ENCODE results near the gene GPR176. TPM values are rescaled to one million over a fixed set of nuclear protein-coding genes. Genes with fewer than 3 reads are reported as not detected.
A peak's percentile ranks its signal among the peaks of the same experiment; 100 is the strongest.

Gene GPR176
- polyA plus RNA-seq, 3 donors from 2014 or later, result 0.07 TPM; not detected in 2

- Mint-ChIP-seq H3K4me3 (peak overlapping the region in 3 of 5 donors; percentile 13 to 49 (median 39)), H3K36me3 (no peaks in the 10 kb centered on the region), H3K4me1 (peaks cover 48 to 62% of the 10 kb centered on the region in 2 donors), H3K9me3 (no peaks in the 10 kb centered on the region), H3K27me3 (ENCODE audit: low read depth in 3 of 3) (peaks cover 5 to 11% (median 9%) of the 10 kb centered on the region in 3 donors), H3K27ac (peak overlapping the region in 2 of 6 donors; percentile 17 to 59)
- no peak for DNase-seq
These were observed 134.9 kb downstream of the GPR176 start for GRCh38 chr15:39785139-39785538.

GRCh38 chr15:39784638-39785037 is 135.4 kb downstream of the GPR176 start:
- peak overlapping the region in 3 of 6 donors; percentile 17 to 59 (median 18) for H3K27ac Mint-ChIP-seq
- no peak for DNase-seq
- H3K27me3 Mint-ChIP-seq (ENCODE audit: low read depth in 3 of 3), result peaks cover 5 to 11% (median 9%) of the 10 kb centered on the region in 3 donors
- H3K4me1 Mint-ChIP-seq, result peaks cover 48 to 62% of the 10 kb centered on the region in 2 donors
- H3K9me3 Mint-ChIP-seq, result no peaks in the 10 kb centered on the region
- peak overlapping the region; percentile 13 to 96 (median 42) for H3K4me3 Mint-ChIP-seq
- H3K36me3 Mint-ChIP-seq, result no peaks in the 10 kb centered on the region

GRCh38 chr15:39784125-39784524 is 135.9 kb downstream of the GPR176 start:
- peak overlapping the region; percentile 75 to 96 (median 90) for H3K27ac Mint-ChIP-seq
- DNase-seq, result no peak
- peaks cover 5 to 11% (median 9%) of the 10 kb centered on the region in 3 donors for H3K27me3 Mint-ChIP-seq (ENCODE audit: low read depth in 3 of 3)
- H3K4me1 Mint-ChIP-seq, result peaks cover 48 to 62% of the 10 kb centered on the region in 2 donors
- H3K36me3 Mint-ChIP-seq, result no peaks in the 10 kb centered on the region
- H3K9me3 Mint-ChIP-seq, result no peaks in the 10 kb centered on the region
- H3K4me3 Mint-ChIP-seq, result peak overlapping the region; percentile 82 to 98 (median 96)

- Mint-ChIP-seq H3K4me1 (peaks cover 47 to 62% of the 10 kb centered on the region in 2 donors), H3K27me3 (ENCODE audit: low read depth in 3 of 3) (peaks cover 5 to 13% (median 9%) of the 10 kb centered on the region in 3 donors), H3K36me3 (no peaks in the 10 kb centered on the region), H3K9me3 (no peaks in the 10 kb centered on the region), H3K27ac (peak overlapping the region; percentile 75 to 96 (median 90)), H3K4me3 (peak overlapping the region; percentile 82 to 98 (median 96))
- no peak for DNase-seq
These were observed 136.7 kb downstream of the GPR176 start for GRCh38 chr15:39783244-39783820.

- no peaks in the 10 kb centered on the region for H3K9me3 Mint-ChIP-seq
- H3K4me3 Mint-ChIP-seq, result peak within 1 kb of the TSS; percentile 82 to 98 (median 96)
- H3K4me1 Mint-ChIP-seq, result peaks cover 47 to 62% of the 10 kb centered on the region in 2 donors
- no peaks in the 10 kb centered on the region for H3K36me3 Mint-ChIP-seq
- H3K27ac Mint-ChIP-seq, result peak within 1 kb of the TSS; percentile 75 to 96 (median 90)
- DNase-seq, result peak; percentile 98 to 99 (median 98)
- H3K27me3 Mint-ChIP-seq (ENCODE audit: low read depth in 3 of 3), result peaks cover 6 to 14% (median 9%) of the 10 kb centered on the region in 3 donors
These were observed 137.5 kb downstream of the GPR176 start, which contains the start of gene FSIP1 for GRCh38 chr15:39782441-39783138. FSIP1 (minus strand) TSS chr15:39782841; CDS start chr15:39776524, 6,317 bp downstream.

- Mint-ChIP-seq H3K27me3 (ENCODE audit: low read depth in 3 of 3) (peaks cover 7 to 19% (median 11%) of the 10 kb centered on the region in 3 donors), H3K4me3 (peak overlapping the region; percentile 82 to 98 (median 96)), H3K4me1 (peaks cover 47 to 62% of the 10 kb centered on the region in 2 donors), H3K9me3 (no peaks in the 10 kb centered on the region), H3K36me3 (no peaks in the 10 kb centered on the region), H3K27ac (peak overlapping the region; percentile 75 to 96 (median 90))
- no peak for DNase-seq
These were observed 138.1 kb downstream of the GPR176 start for GRCh38 chr15:39781967-39782302.

GRCh38 chr15:39781147-39781966 is 138.7 kb downstream of the GPR176 start:
- peak overlapping the region; percentile 75 to 96 (median 90) for H3K27ac Mint-ChIP-seq
- peak overlapping the region; percentile 33 to 98 (median 96) for H3K4me3 Mint-ChIP-seq
- peaks cover 44 to 56% of the 10 kb centered on the region in 2 donors for H3K4me1 Mint-ChIP-seq
- peaks cover 7 to 19% (median 11%) of the 10 kb centered on the region in 3 donors for H3K27me3 Mint-ChIP-seq (ENCODE audit: low read depth in 3 of 3)
- no peak for DNase-seq
- no peaks in the 10 kb centered on the region for H3K36me3 Mint-ChIP-seq
- H3K9me3 Mint-ChIP-seq, result no peaks in the 10 kb centered on the region

GRCh38 chr15:39778021-39778420 is 142.0 kb downstream of the GPR176 start:
- no peak overlapping the region for H3K27ac Mint-ChIP-seq
- no peaks in the 10 kb centered on the region for H3K36me3 Mint-ChIP-seq
- peaks cover 6 to 15% (median 10%) of the 10 kb centered on the region in 3 donors for H3K27me3 Mint-ChIP-seq (ENCODE audit: low read depth in 3 of 3)
- no peak for DNase-seq
- H3K9me3 Mint-ChIP-seq, result no peaks in the 10 kb centered on the region
- no peak overlapping the region for H3K4me3 Mint-ChIP-seq
- peaks cover 24 to 32% of the 10 kb centered on the region in 2 donors for H3K4me1 Mint-ChIP-seq

- no peak for DNase-seq
- peaks cover 20 to 27% of the 10 kb centered on the region in 2 donors for H3K4me1 Mint-ChIP-seq
- H3K9me3 Mint-ChIP-seq, result no peaks in the 10 kb centered on the region
- no peak overlapping the region for H3K4me3 Mint-ChIP-seq
- H3K27me3 Mint-ChIP-seq (ENCODE audit: low read depth in 3 of 3), result peaks cover 4 to 9% (median 5%) of the 10 kb centered on the region in 3 donors
- peak overlapping the region in 1 of 6 donors; percentile 58 for H3K27ac Mint-ChIP-seq
- no peaks in the 10 kb centered on the region for H3K36me3 Mint-ChIP-seq
These were observed 142.6 kb downstream of the GPR176 start for GRCh38 chr15:39777496-39777895.

- peaks cover 12 to 13% of the 10 kb centered on the region in 2 donors for H3K4me1 Mint-ChIP-seq
- H3K4me3 Mint-ChIP-seq, result no peak overlapping the region
These were observed 144.0 kb downstream of the GPR176 start for GRCh38 chr15:39776068-39776467.

GRCh38 chr15:39774688-39775267 is 145.3 kb downstream of the GPR176 start:
- Mint-ChIP-seq H3K36me3 (no peaks in the 10 kb centered on the region), H3K27me3 (ENCODE audit: low read depth in 3 of 3) (peaks cover 2 to 8% (median 3%) of the 10 kb centered on the region in 3 donors), H3K9me3 (no peaks in the 10 kb centered on the region), H3K27ac (peak overlapping the region in 1 of 6 donors; percentile 50), H3K4me1 (peaks cover 9 to 10% of the 10 kb centered on the region in 2 donors), H3K4me3 (peak overlapping the region in 4 of 5 donors; percentile 18 to 73 (median 46))
- peak; percentile 20 to 34 (median 28) for DNase-seq

More at GRCh38 chr15:39776068-39776467, 144.0 kb downstream of the GPR176 start:
- no peaks in the 10 kb centered on the region for H3K9me3 Mint-ChIP-seq
- no peak for DNase-seq
- no peaks in the 10 kb centered on the region for H3K36me3 Mint-ChIP-seq
- no peak overlapping the region for H3K27ac Mint-ChIP-seq
- H3K27me3 Mint-ChIP-seq (ENCODE audit: low read depth in 3 of 3), result peaks cover 2 to 8% (median 3%) of the 10 kb centered on the region in 3 donors

- peaks cover 9 to 10% of the 10 kb centered on the region in 2 donors for H3K4me1 Mint-ChIP-seq
- no peaks in the 10 kb centered on the region for H3K9me3 Mint-ChIP-seq
- no peak for DNase-seq
- H3K27me3 Mint-ChIP-seq (ENCODE audit: low read depth in 3 of 3), result peaks cover 0 to 1% (median 0%) of the 10 kb centered on the region in 3 donors
- H3K27ac Mint-ChIP-seq, result peak overlapping the region in 4 of 6 donors; percentile 9 to 61 (median 48)
- H3K36me3 Mint-ChIP-seq, result no peaks in the 10 kb centered on the region
- H3K4me3 Mint-ChIP-seq, result peak overlapping the region in 1 of 5 donors; percentile 6
These were observed 149.0 kb downstream of the GPR176 start for GRCh38 chr15:39770748-39771689.

Measured in immature natural killer cell (primary cell).